Thyroid gland (tissue), 4 donors: ENCODE data around the gene MXRA5. TPM values are rescaled to one million over a fixed set of nuclear protein-coding genes. Genes with fewer than 3 reads are reported as not detected.
A peak's percentile ranks its signal among the peaks of the same experiment; 100 is the strongest.

Experiments
- DNase-seq, 2 donors: peaks; one replicate each; pipeline ENCODE4 v3.0.0-alpha.2; 2019
- H3K27ac ChIP-seq, 3 donors: fragments of 200-600 bp; sonication (generic); 1 replicate in 2 of 3; 2 replicates in 1 of 3; pipeline ENCODE4 v1.5.1; 2016 to 2019; ENCODE audit warnings: mild to moderate bottlenecking in 1 of 3, moderate library complexity in 1 of 3
- H3K27me3 ChIP-seq: fragments of 200-600 bp; sonication (generic); one replicate; pipeline ENCODE4 v1.5.1; 2019
- H3K36me3 ChIP-seq, 2 donors: fragments of 200-600 bp; sonication (generic); one replicate each; pipeline ENCODE4 v1.5.1; 2016 to 2019
- H3K4me1 ChIP-seq, 2 donors: fragments of 200-600 bp; sonication (generic); one replicate each; pipeline ENCODE4 v1.5.1; 2017 to 2019
- H3K4me3 ChIP-seq, 3 donors: fragments of 200-600 bp; sonication (generic); replicated peaks in 1 of 3; 1 replicate in 2 of 3; 2 replicates in 1 of 3; pipeline ENCODE4 v1.5.1; 2016; ENCODE audit warnings: mild to moderate bottlenecking in 1 of 3
- H3K9me3 ChIP-seq: fragments of 200-600 bp; sonication (generic); one replicate; pipeline ENCODE4 v1.5.1; 2017
- POLR2A ChIP-seq, 2 donors: fragments of 450-650 bp; IDR thresholded peaks; one replicate each; pipeline ENCODE4 v1.6.1; 2017; ENCODE audit warnings: antibody characterized with exemption in 2 of 2, mild to moderate bottlenecking in 2 of 2, moderate library complexity in 1 of 2
- WGBS, 2 donors: methylation state at CpG; one replicate each; pipeline ENCODE4 v1.1.5; 2017; 5-methylcytosine and 5-hydroxymethylcytosine counted together
- intact Hi-C: fragments of 100-400 bp; cut with DNase I; formaldehyde crosslinking; loops from one replicate; pipeline ENCODE4 v1.15.1; 2023
- total RNA-seq, 4 donors: library from RNA; depleted of rRNA; stranded (reverse); fragments of >200 nt; gene quantifications; one replicate each; pipeline ENCODE4 v1.2.3, GENCODE V29; 2016
- TF ChIP-seq, protein P1 (sequence below), 6 experiments: fragments of 200-600 bp in 3 of 6; fragments of 450-650 bp in 3 of 6; sonication (generic) in 3 of 6; IDR thresholded peaks; one replicate each; pipeline ENCODE4 v1.5.1; 2016 to 2019; ENCODE audit warnings: antibody characterized with exemption in 6 of 6, mild to moderate bottlenecking in 2 of 6, inconsistent platforms in 1 of 6, moderate library complexity in 1 of 6

MXRA5 gene, protein sequence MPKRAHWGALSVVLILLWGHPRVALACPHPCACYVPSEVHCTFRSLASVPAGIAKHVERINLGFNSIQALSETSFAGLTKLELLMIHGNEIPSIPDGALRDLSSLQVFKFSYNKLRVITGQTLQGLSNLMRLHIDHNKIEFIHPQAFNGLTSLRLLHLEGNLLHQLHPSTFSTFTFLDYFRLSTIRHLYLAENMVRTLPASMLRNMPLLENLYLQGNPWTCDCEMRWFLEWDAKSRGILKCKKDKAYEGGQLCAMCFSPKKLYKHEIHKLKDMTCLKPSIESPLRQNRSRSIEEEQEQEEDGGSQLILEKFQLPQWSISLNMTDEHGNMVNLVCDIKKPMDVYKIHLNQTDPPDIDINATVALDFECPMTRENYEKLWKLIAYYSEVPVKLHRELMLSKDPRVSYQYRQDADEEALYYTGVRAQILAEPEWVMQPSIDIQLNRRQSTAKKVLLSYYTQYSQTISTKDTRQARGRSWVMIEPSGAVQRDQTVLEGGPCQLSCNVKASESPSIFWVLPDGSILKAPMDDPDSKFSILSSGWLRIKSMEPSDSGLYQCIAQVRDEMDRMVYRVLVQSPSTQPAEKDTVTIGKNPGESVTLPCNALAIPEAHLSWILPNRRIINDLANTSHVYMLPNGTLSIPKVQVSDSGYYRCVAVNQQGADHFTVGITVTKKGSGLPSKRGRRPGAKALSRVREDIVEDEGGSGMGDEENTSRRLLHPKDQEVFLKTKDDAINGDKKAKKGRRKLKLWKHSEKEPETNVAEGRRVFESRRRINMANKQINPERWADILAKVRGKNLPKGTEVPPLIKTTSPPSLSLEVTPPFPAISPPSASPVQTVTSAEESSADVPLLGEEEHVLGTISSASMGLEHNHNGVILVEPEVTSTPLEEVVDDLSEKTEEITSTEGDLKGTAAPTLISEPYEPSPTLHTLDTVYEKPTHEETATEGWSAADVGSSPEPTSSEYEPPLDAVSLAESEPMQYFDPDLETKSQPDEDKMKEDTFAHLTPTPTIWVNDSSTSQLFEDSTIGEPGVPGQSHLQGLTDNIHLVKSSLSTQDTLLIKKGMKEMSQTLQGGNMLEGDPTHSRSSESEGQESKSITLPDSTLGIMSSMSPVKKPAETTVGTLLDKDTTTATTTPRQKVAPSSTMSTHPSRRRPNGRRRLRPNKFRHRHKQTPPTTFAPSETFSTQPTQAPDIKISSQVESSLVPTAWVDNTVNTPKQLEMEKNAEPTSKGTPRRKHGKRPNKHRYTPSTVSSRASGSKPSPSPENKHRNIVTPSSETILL (N-terminal part only)
- 10 to 100 TPM; 31.0 to 52.8 (median 50.4) TPM for total RNA-seq

DNA sequence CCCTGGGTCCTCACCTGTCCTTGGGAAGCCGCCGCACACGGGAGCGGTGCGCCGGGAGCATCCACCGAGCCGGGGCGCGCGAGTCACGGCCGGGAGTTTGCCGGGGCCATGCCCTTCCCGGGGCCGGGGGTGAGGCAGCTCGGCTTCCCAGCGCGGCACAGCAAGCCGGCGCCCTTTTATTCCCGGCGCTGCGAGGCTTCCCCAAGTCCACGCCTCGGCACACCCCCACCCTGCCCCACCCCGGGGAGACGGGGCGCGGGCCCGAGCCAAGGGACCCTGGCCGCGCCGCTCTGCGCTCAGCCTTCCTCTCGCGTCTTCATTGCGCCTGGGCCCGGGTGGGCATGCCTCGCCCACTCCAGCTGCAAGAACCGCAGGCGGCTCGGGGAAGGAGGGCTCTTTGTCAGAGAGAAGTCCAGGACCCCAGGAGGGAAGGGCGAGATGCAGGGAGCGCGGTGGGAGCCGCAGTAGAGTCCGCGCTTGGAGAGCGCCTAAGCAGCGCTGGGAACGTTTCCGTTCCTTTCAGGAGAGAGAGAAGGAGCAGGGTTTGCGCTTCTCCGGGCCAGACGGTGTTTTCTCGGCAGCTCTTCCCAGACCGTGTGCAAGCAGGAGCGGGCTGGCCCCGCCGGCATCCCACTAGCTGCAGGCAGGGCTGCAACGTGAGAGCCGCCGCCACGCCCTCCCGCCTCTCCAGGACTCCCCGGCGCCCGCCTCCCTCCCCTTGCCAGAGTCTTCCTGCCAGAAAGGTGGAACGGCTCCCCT, at the start of gene MXRA5:
Gene MXRA5, minus strand, starts transcription at position 152 of the 759 bp plus-strand sequence. CDS start 2,819 bp downstream, outside the sequence.
- Histone ChIP-seq H3K27me3 (no peaks in the 10 kb centered on the region), H3K4me3 (peak within 1 kb of the TSS in 2 of 3 donors; percentile 22 to 39), H3K27ac (peak within 1 kb of the TSS; percentile 85 to 93 (median 92)), H3K4me1 (peaks cover 0 to 4% of the 10 kb centered on the region in 2 donors), H3K9me3 (no peaks in the 10 kb centered on the region), H3K36me3 (no peaks in the 10 kb centered on the region)
- intact Hi-C loops = no loop called here
- WGBS, 2 donors = 0% methylated on average over 14 of the region's 70 CpGs; no CpG with 5 or more reads in 1 of the 2 donors
- peak in 1 of 2 donors; percentile 81 for TF ChIP-seq POLR2A (IDR thresholded peaks at IDR 0.05)
- TF ChIP-seq, protein P1, sequence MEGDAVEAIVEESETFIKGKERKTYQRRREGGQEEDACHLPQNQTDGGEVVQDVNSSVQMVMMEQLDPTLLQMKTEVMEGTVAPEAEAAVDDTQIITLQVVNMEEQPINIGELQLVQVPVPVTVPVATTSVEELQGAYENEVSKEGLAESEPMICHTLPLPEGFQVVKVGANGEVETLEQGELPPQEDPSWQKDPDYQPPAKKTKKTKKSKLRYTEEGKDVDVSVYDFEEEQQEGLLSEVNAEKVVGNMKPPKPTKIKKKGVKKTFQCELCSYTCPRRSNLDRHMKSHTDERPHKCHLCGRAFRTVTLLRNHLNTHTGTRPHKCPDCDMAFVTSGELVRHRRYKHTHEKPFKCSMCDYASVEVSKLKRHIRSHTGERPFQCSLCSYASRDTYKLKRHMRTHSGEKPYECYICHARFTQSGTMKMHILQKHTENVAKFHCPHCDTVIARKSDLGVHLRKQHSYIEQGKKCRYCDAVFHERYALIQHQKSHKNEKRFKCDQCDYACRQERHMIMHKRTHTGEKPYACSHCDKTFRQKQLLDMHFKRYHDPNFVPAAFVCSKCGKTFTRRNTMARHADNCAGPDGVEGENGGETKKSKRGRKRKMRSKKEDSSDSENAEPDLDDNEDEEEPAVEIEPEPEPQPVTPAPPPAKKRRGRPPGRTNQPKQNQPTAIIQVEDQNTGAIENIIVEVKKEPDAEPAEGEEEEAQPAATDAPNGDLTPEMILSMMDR (IDR thresholded peaks at IDR 0.05) = no peak
- DNase-seq = peak; percentile 82 to 85

DNA sequence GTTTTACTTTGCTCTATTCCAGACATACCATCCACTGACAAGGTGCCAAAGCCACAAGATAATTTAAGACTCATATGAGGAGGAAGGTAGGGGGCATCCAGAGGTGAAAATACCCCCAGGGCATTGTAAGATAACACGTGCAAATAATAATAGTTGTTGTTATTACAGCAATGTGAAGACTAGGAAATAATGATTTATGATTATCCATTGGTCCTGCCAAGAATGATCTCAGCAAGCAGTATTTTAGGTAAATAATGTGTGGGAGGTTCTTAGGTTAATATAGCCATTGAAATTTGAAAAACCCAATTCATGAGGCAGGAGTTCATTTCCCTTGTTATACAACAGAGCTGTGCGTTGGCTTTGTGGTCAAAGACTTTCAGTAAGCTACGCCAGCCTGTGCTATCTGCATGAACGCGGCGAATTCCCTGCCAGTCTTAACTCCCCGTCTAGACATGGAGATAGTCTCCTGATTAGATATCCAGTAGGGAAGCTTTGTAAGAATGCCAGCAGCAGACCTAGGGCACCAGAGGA, 47.2 kb upstream of the MXRA5 start:
- no peak for TF ChIP-seq POLR2A (IDR thresholded peaks at IDR 0.05)
- TF ChIP-seq, protein P1 (IDR thresholded peaks at IDR 0.05) = no peak
- WGBS, 2 donors = 72 to 86% methylated on average over 5 to 7 of the region's 7 CpGs
- no peaks in the 10 kb centered on the region for H3K4me1 ChIP-seq
- no peak for DNase-seq
- no peaks in the 10 kb centered on the region for H3K36me3 ChIP-seq
- H3K4me3 ChIP-seq = no peak overlapping the region
- no peak overlapping the region for H3K27ac ChIP-seq
- H3K27me3 ChIP-seq = no peaks in the 10 kb centered on the region
- no peaks in the 10 kb centered on the region for H3K9me3 ChIP-seq
- intact Hi-C loops = no loop called here

DNA sequence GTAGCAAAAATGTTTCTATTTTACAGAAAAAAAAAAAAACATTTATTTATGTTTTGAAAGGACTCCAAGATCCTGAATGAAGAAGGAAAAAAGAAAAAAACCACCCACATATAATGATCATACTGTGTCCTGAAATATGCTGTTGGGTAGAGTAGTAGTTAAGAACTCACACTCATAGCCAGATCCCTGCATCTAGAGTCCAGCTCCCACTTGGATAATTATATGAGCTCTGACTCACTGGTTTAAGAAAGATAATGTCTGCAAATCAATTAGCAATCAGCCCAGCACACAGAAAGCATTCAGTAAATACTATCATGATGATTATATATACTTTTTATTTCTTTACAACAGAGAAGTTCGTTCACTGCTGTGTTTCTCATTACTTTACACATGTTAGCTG, 46.7 kb upstream of the MXRA5 start:
- intact Hi-C loops = no loop called here
- Histone ChIP-seq H3K36me3 (no peaks in the 10 kb centered on the region), H3K27me3 (no peaks in the 10 kb centered on the region), H3K4me3 (no peak overlapping the region), H3K27ac (no peak overlapping the region), H3K4me1 (no peaks in the 10 kb centered on the region), H3K9me3 (no peaks in the 10 kb centered on the region)
- DNase-seq = no peak
- WGBS, 2 donors = 72 to 73% methylated on average over 1 of the region's 1 CpG
- TF ChIP-seq, protein P1 (IDR thresholded peaks at IDR 0.05) = no peak
- no peak for TF ChIP-seq POLR2A (IDR thresholded peaks at IDR 0.05)

DNA sequence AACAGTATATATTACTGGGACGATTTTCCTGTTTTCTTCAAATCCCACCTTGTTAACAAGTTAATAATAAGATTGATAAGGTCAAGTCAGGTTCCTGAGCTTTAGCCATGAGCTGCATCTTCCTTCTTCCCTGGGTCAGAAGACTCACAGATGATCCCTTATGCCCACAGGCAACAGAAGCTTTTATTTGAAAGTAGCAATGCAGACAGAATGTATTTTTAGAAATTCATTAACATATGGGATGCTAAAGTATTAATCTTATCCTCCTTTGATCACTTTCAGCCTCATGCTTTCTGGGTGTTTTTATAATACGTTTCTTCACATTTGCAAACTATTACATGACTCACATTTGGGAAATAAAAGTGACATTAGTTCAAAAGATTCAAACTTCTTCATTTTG, 42.0 kb upstream of the MXRA5 start:
- intact Hi-C loops = no loop called here
- WGBS, 2 donors = 68 to 71% methylated on average over 2 of the region's 2 CpGs
- Histone ChIP-seq H3K36me3 (no peaks in the 10 kb centered on the region), H3K27ac (no peak overlapping the region), H3K4me3 (no peak overlapping the region), H3K4me1 (peaks cover 17 to 19% of the 10 kb centered on the region in 2 donors), H3K27me3 (no peaks in the 10 kb centered on the region), H3K9me3 (no peaks in the 10 kb centered on the region)
- no peak for TF ChIP-seq POLR2A (IDR thresholded peaks at IDR 0.05)
- TF ChIP-seq, protein P1 (IDR thresholded peaks at IDR 0.05) = no peak
- DNase-seq = no peak
